ENCODE results near the gene IPO13. TPM values are rescaled to one million over a fixed set of nuclear protein-coding genes. Genes with fewer than 3 reads are reported as not detected.

IPO13 gene
- total RNA-seq, 2 experiments from 2014 or later = 13.3 TPM

DNA sequence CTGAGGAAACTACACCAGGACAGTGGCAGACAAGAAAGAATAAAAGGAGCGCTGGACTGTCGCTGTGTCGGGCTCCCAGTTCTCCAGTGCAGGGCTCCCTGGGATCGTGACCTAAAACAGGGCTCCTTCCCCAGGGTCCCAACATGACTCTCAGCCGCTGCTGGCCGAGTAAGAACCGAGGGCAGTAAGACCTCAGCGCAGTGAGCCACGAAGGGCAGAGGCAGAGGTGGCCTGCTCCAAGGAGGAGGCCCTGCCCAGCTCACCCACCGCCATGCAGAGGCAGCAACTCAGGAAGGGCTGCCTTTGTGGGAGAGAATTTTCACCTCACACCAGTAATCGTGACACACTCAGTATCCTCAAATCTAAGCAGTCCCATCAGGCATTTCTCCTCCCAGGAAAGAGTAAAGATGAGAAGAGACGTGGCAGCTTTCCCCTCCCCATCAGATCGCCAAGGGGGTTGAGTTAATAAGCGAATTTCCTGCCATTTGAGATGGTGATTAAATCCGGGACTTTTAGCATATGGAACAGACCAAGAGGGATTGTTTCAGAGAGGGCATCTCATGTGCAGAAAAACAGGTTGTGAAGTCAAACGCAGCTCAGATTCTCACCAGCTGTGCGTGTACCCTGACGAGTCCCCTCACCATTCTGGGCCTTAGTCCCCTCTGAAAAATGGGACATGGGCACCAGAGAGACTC is 32.9 kb upstream of the IPO13 start:
- no peaks in the 10 kb centered on the region for H3K9me3 Mint-ChIP-seq
- no peaks in the 10 kb centered on the region for H3K4me1 Mint-ChIP-seq (ENCODE audit: low read depth)
- no peak overlapping the region for H3K27ac Mint-ChIP-seq
- H3K36me3 Mint-ChIP-seq = peaks cover 1% of the 10 kb centered on the region
- POLR2A ChIA-PET = no interaction called here
- H3K4me3 Mint-ChIP-seq = no peak overlapping the region
- CTCF ChIA-PET = interaction anchor here (3.3 kb wide), 1 partner anchor 21 kb away, joined by 15 read pairs; no protein-coding TSS in a partner anchor
- DNase-seq = no peak
- no peaks in the 10 kb centered on the region for H3K27me3 Mint-ChIP-seq
- intact Hi-C loops (cut with micrococcal nuclease) = no loop called here

GRCh38 chr1:43914576-43915525 is 31.9 kb upstream of the IPO13 start:
- intact Hi-C loops (cut with micrococcal nuclease) = no loop called here
- Mint-ChIP-seq H3K27me3 (no peaks in the 10 kb centered on the region), H3K4me1 (ENCODE audit: low read depth) (no peaks in the 10 kb centered on the region), H3K9me3 (no peaks in the 10 kb centered on the region), H3K4me3 (no peak overlapping the region), H3K36me3 (no peaks in the 10 kb centered on the region), H3K27ac (no peak overlapping the region)
- no peak for DNase-seq
- ChIA-PET CTCF (interaction anchor here (0.5 to 3.3 kb wide), 3 partner anchors 9 to 20 kb away, joined by 3 to 15 read pairs (median 4); no protein-coding TSS in a partner anchor), POLR2A (no interaction called here)

- intact Hi-C loops (cut with micrococcal nuclease) = no loop called here
- no peaks in the 10 kb centered on the region for H3K27me3 Mint-ChIP-seq
- CTCF ChIA-PET = interaction anchor here (1.4 kb wide), 1 partner anchor 11 kb away, joined by 3 read pairs; no protein-coding TSS in a partner anchor
These were observed 26.8 kb upstream of the IPO13 start for GRCh38 chr1:43919906-43920305.

GRCh38 chr1:43921022-43921421 is 25.7 kb upstream of the IPO13 start:
- Mint-ChIP-seq H3K4me3 (no peak overlapping the region), H3K4me1 (ENCODE audit: low read depth) (no peaks in the 10 kb centered on the region), H3K27me3 (no peaks in the 10 kb centered on the region), H3K36me3 (no peaks in the 10 kb centered on the region), H3K9me3 (no peaks in the 10 kb centered on the region), H3K27ac (no peak overlapping the region)
- no peak for DNase-seq
- intact Hi-C loops (cut with micrococcal nuclease) = no loop called here
- ChIA-PET POLR2A (interaction anchor here (0.9 kb wide), 1 partner anchor 22 kb away, joined by 3 read pairs; no protein-coding TSS in a partner anchor), CTCF (interaction anchor here (1.5 kb wide), 1 partner anchor 14 kb away, joined by 8 read pairs; no protein-coding TSS in a partner anchor)

More at GRCh38 chr1:43919906-43920305, 26.8 kb upstream of the IPO13 start:
- Mint-ChIP-seq H3K9me3 (no peaks in the 10 kb centered on the region), H3K27ac (no peak overlapping the region), H3K36me3 (no peaks in the 10 kb centered on the region), H3K4me1 (ENCODE audit: low read depth) (no peaks in the 10 kb centered on the region), H3K4me3 (no peak overlapping the region)
- POLR2A ChIA-PET = interaction anchor here (0.9 kb wide), 1 partner anchor 24 kb away, joined by 3 read pairs; no protein-coding TSS in a partner anchor
- no peak for DNase-seq

GRCh38 chr1:43924516-43924915 is 22.2 kb upstream of the IPO13 start:
- Mint-ChIP-seq H3K4me1 (ENCODE audit: low read depth) (peaks cover under 1% of the 10 kb centered on the region), H3K9me3 (no peaks in the 10 kb centered on the region), H3K27me3 (no peaks in the 10 kb centered on the region), H3K27ac (no peak overlapping the region), H3K4me3 (no peak overlapping the region), H3K36me3 (peaks cover 3% of the 10 kb centered on the region)
- intact Hi-C loops (cut with micrococcal nuclease) = no loop called here
- POLR2A ChIA-PET = no interaction called here
- CTCF ChIA-PET = interaction anchor here (1.2 to 1.7 kb wide), 2 partner anchors 9 to 10 kb away, joined by 3 to 14 read pairs; partner anchors contain the start of gene ARTN
- no peak for DNase-seq

DNA sequence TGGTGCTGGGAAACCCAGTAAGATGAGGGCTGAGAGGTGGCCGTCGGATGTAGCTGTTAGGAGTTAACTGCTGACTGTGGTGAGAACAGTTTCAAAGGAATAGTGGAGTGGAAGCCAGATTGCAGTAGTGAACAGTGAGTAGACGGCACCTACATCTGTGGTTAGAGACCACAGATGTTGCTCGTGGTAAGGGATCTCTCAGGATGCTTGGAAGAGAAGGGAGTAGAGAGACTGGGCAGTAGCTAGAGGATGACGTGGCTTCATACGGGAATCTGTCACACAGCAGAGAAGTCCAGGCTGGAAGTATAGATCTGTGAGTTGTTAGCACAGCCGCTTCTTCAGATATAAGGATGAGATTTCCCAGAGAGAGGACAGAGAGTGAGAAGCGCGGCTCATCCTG is 20.9 kb upstream of the IPO13 start:
- ChIA-PET POLR2A (no interaction called here), CTCF (interaction anchor here (1.1 to 1.2 kb wide), 2 partner anchors 9 to 162 kb away, joined by 3 to 4 read pairs; no protein-coding TSS in a partner anchor)
- Mint-ChIP-seq H3K36me3 (peaks cover 6% of the 10 kb centered on the region), H3K4me1 (ENCODE audit: low read depth) (peaks cover 4% of the 10 kb centered on the region), H3K27ac (no peak overlapping the region), H3K9me3 (no peaks in the 10 kb centered on the region), H3K4me3 (no peak overlapping the region), H3K27me3 (no peaks in the 10 kb centered on the region)
- intact Hi-C loops (cut with micrococcal nuclease) = no loop called here
- no peak for DNase-seq

DNA sequence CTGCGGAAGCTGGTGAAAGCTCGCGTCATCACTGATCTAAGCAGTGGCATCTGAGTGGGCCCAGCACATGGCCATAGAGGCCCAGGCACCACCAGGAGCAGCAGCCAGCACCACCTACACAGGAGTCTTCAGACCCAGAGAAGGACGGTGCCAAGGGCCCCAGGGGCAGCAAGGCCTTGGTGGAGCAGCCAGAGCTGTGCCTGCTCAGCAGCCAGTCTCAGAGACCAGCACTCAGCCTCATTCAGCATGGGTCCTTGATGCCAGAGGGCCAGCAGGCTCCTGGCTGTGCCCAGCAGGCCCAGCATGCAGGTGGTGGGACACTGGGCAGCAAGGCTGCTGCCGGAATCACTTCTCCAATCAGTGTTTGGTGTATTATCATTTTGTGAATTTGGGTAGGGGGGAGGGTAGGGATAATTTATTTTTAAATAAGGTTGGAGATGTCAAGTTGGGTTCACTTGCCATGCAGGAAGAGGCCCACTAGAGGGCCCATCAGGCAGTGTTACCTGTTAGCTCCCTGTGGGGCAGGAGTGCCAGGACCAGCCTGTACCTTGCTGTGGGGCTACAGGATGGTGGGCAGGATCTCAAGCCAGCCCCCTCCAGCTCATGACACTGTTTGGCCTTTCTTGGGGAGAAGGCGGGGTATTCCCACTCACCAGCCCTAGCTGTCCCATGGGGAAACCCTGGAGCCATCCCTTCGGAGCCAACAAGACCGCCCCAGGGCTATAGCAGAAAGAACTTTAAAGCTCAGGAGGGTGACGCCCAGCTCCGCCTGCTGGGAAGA is 16.4 kb upstream of the IPO13 start:
- Mint-ChIP-seq H3K9me3 (no peaks in the 10 kb centered on the region), H3K4me1 (ENCODE audit: low read depth) (peaks cover 15% of the 10 kb centered on the region), H3K4me3 (no peak overlapping the region), H3K27me3 (peaks cover 21% of the 10 kb centered on the region), H3K36me3 (peaks cover 6% of the 10 kb centered on the region), H3K27ac (no peak overlapping the region)
- intact Hi-C loops (cut with micrococcal nuclease) = no loop called here
- DNase-seq = peak; percentile 28
- CTCF ChIA-PET = interaction anchor here (0.7 to 2.5 kb wide), 7 partner anchors 11 to 1127 kb away, joined by 3 to 16 read pairs (median 3); no protein-coding TSS in a partner anchor
- POLR2A ChIA-PET = no interaction called here

DNA sequence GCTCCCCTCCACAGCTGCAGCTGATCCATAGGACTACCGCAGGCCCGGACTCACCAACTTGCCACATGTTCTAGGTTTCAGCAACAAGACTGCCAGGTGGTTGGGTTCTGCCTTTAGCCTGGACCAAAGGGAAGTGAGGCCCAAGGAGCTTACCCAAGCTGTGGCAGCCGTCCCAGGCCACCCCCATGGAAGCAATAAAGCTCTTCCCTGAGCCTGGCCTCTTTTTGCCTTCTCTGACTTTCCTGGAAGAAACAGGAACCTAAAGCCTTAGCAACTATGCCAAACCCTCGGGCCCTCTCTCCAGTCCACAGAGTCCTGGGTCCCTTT is 15.8 kb upstream of the IPO13 start:
- Mint-ChIP-seq H3K9me3 (no peaks in the 10 kb centered on the region), H3K36me3 (peaks cover 6% of the 10 kb centered on the region), H3K4me3 (no peak overlapping the region), H3K4me1 (ENCODE audit: low read depth) (peaks cover 17% of the 10 kb centered on the region), H3K27ac (no peak overlapping the region), H3K27me3 (peaks cover 24% of the 10 kb centered on the region)
- no peak for DNase-seq
- ChIA-PET CTCF (interaction anchor here (0.7 to 2.5 kb wide), 7 partner anchors 11 to 1128 kb away, joined by 3 to 16 read pairs (median 3); no protein-coding TSS in a partner anchor), POLR2A (no interaction called here)
- intact Hi-C loops (cut with micrococcal nuclease) = no loop called here

DNA sequence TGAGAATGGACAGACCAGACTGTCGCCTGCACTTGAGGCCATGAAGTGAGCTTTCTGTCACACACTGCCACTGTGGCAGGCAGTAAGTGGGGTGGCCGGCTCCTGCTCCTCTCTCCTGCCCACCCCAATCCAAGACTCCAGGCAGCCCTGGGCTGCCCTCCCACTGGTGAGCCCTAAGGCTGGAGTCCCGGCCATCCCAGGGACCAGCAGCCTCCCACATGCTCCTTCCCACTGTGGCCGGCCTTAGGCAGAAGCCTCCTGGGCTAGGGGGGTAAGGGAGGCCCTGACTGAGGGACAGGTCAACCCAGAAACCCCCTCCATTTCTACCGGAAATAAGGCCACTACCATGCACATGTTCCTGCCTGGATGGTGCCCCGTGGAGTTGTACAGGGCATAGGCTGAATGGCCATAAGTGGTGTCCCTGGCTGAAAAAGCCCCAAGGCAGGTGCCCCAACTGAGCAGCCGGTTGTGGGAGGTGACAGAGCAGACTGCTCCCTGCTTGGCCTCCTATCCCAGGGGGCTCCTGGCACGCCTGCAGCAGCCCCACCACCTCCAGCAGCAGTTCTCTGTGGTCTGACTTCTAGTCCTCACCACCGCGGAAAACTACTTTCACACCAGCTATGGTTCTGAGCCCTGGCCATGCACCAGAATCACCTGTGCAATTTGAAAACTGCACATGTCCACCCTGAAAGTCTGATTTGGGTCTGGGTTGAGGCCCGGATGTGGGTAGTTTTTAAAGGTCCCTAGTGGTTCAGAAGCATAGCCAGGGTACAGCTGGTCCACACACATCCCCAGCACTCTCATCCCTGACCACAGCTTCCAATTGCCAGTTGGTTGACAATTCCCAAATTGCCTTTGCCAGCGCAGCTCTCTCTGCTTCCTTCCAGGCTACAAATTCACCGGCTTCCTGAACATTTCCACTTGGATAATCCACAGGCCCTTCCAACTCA is 14.8 kb upstream of the IPO13 start:
- POLR2A ChIA-PET = no interaction called here
- Mint-ChIP-seq H3K36me3 (peaks cover 3% of the 10 kb centered on the region), H3K9me3 (no peaks in the 10 kb centered on the region), H3K27me3 (peaks cover 28% of the 10 kb centered on the region), H3K4me3 (no peak overlapping the region), H3K27ac (no peak overlapping the region), H3K4me1 (ENCODE audit: low read depth) (peaks cover 17% of the 10 kb centered on the region)
- intact Hi-C loops (cut with micrococcal nuclease) = no loop called here
- no peak for DNase-seq
- CTCF ChIA-PET = interaction anchor here (1.4 to 8.4 kb wide), 5 partner anchors 13 to 402 kb away, joined by 3 to 312 read pairs (median 31); partner anchors contain the start of genes IPO13 and PTPRF

DNA sequence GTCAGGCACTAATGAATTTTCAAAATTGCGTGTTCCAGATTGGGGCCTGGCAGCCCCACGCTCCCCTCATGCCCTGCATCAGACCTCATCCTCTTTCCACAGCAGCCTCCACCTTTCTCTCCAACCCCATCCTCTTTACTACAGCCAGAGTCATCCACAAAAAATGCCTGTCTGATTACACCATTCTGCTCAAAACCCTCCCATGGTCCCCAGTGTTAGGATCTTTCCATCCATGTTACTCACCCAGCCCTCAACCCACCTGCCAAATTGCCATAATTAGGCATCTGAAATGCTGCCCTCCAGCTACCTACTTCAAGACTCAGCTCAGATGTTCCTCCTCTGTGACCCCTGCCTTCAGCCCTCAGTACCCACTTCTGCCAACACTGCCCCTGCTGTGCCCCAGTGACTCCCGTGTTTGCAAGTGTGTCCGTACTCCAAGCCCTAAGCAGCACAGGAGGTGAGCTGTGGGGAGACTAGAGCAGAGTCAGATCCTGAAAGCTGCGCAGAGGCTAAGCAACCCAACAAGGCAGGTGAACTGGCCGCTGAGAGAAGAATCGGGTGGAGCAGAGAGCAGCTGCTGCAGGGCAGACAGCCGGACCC is 13.9 kb upstream of the IPO13 start:
- Mint-ChIP-seq H3K4me1 (ENCODE audit: low read depth) (peaks cover 17% of the 10 kb centered on the region), H3K4me3 (no peak overlapping the region), H3K27ac (no peak overlapping the region), H3K27me3 (peaks cover 28% of the 10 kb centered on the region), H3K36me3 (peaks cover 3% of the 10 kb centered on the region), H3K9me3 (no peaks in the 10 kb centered on the region)
- ChIA-PET POLR2A (interaction anchor here (0.8 to 1.4 kb wide), 2 partner anchors 13 to 170 kb away, joined by 3 to 5 read pairs; no protein-coding TSS in a partner anchor), CTCF (interaction anchor here (0.6 to 8.4 kb wide), 7 partner anchors 12 to 558 kb away, joined by 3 to 312 read pairs (median 21); partner anchors contain the start of genes IPO13 and PTPRF)
- intact Hi-C loops (cut with micrococcal nuclease) = no loop called here
- DNase-seq = no peak

Measured in activated CD4-positive, alpha-beta memory T cell treated with anti-CD3 and anti-CD28 coated beads for 36 hours (primary cell).